ENCODE results near the gene TMEM50B.
"Not testable (repeated sequence)": the region's sequence is repeated elsewhere in the genome, so short reads cannot be mapped to it uniquely, and the experiment has no call there.

The TMEM50B gene

GRCh38 chr21:33425825-33426224, 53.9 kb downstream of the TMEM50B start:
- DNase-seq = no peak

- no peak for DNase-seq
Observed at GRCh38 chr21:33424214-33424613, 55.6 kb downstream of the TMEM50B start.

DNA sequence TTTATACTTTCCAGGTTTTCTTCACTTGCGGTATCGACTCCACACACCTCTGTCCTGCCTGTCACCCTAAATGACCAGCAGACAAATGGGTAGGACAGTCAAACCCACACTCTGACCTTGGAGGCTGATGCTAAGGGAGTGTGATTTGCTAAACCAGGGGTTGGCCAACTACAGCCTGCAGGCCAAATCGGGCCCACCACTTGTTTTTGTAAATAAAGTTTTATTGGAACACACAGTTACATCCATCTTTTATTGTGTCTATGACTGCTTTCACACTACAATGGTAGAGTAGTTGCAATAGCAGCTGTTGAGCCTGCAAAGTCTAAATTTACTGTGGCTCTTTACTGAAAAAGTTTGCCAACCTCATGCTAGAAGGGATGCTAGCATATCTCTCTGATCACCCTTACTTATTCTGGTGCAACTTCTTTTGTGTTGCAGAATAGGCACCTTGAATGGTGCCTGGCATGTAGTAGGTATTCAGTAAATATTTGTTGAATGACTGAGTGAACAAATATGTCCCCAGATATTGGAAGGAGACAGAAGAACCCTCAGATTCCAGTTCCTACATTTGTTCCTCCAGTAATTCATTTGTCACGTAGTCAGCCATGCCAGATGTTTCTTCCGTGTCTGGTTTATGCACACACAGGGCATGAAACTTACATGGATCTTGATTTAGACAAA, 57.9 kb downstream of the TMEM50B start:
- DNase-seq = no peak

- DNase-seq = no peak
Observed at GRCh38 chr21:33419538-33420123, 60.1 kb downstream of the TMEM50B start.

- no peak for DNase-seq
Observed at GRCh38 chr21:33418691-33419090, 61.1 kb downstream of the TMEM50B start.

DNA sequence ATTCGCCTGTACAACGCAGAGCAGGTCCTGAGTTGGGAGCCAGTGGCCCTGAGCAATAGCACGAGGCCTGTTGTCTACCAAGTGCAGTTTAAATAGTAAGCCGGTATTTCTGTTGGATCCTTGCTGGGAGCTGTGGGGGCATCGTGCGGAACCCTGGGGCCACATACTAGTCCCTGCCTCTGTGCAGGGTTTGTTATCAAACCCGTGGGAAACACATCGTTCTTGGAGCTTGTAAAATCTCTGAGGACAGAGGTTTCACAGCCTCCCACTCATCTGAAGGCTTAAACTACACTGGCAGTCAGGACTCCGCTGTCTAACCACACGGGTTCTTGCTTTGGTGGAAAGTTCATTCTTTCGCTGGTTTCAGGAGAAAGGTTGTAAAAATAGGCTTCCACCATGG, 64.8 kb downstream of the TMEM50B start:
- DNase-seq = no peak

- DNase-seq = no peak
Observed at GRCh38 chr21:33414068-33414467, 65.7 kb downstream of the TMEM50B start.

- DNase-seq = no peak
Observed at GRCh38 chr21:33412832-33413519, 66.8 kb downstream of the TMEM50B start.

DNA sequence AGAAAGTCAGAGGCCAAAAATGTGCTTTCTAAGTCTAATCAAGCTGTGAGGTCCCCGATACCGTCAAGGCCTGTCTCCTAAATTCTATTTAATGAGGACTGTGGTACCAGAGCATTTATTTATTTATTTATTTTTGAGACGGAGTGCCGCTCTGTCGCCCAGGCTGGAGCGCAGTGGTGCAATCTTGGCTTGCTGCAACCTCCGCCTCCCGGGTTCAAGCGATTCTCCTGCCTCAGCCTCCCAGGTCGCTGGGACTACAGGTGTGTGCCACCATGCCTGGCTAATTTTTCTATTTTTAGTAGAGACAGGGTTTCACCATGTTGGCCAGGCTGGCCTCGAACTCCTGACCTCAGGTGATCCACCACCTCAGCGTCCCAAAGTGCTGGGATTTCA, 67.3 kb downstream of the TMEM50B start:
- not testable (repeated sequence) for DNase-seq

DNA sequence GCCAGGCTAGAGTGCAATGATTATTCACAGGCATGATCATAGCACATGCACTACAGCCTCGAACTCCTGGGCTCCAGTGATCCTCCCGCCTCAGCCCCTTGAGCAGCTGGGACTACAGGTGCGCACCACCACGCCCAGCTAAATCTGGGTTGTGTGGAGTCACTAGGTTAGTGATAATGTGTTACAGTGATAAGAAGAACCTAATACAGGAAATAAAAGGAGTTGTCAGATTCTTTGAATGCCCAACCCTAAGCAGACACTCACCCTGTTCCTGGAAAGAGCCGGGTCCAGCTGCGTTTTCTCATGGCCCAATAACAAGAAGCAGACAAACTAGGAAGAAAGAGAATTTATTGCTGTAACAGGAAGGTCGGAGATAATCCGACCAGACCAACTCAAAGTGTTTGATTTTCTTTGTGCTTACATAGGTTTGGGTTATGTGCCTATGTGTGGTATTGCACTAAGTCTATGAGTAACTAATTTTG, 67.8 kb downstream of the TMEM50B start:
- no peak for DNase-seq

- DNase-seq = no peak
Observed at GRCh38 chr21:33406493-33406892, 73.3 kb downstream of the TMEM50B start.

DNA sequence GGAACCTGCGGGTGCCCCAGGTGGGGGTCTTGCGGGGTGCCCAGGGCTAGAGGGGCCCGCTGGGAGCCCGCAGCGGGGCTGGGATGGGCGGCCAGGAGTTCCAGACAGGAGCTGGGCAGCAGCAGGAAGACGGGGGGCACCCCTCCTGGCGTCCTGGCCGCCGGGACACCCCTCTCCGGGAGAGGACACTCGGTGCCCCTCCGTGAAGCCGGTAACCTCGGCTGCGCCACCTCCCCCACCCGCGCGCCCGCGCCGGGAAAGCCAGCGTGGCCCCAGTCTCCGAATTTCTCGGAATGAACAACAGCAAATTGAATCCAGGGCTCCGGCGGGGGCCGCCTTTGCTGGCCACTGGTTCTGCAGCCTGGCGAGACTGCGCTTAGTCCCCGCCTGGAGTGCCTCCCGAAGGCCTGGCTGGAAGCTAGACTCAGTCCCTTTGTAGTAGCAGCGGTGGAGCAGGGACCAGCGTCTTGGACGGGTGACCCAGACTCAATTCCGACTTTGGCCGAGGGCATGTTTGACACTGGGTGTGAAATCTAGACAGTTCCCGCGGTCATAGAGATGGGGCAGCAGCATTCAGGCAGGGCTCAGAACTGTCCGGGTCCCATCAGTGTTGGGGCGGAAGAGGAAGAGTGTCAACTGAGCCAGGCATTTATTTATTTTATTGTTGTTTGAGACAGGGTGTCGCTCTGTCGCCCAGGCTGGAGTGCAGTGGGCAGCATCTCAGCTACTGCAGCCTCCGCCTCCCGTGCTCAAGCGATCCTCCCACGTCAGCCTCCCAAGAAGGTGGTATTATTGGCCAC, 75.8 kb downstream of the TMEM50B start:
- DNase-seq = peak; percentile 42

DNA sequence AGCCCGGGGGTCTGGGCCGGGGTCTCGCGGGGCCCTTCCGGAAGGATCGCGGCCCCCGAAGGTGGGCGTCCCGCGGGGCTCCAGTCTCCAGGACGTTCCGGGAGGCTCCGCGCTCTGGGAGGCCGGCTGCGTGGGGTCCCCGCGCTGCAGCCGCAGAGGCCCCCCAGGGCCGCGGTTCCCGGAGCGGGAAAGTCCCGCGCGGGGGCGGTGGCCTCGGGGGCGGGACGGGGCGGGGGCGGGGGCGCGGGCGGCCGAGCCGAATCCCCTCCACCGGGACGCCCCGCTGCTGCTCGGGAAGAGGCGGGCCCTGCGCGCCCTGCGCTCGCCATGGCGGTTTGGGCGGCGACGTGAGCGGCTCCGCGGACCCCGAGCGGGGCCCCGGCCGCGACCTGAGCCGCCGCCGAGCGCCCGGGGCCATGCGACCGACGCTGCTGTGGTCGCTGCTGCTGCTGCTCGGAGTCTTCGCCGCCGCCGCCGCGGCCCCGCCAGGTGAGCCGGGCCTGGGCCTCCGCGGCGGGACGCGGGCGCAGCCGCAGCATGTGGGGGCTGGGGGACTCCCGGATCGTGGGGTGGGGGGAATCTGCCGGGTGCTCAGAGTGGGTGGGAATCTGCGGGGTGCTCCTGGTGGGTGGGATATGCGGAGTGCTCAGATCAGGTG, 76.5 kb downstream of the TMEM50B start, which contains the start of gene IFNGR2:
Gene IFNGR2, plus strand, starts transcription at position 286 of the 658 bp plus-strand sequence. Its CDS starts 131 bp downstream, at position 417.
- DNase-seq = peak; percentile 50

GRCh38 chr21:33402001-33402979, 77.5 kb downstream of the TMEM50B start:
- DNase-seq = no peak

DNA sequence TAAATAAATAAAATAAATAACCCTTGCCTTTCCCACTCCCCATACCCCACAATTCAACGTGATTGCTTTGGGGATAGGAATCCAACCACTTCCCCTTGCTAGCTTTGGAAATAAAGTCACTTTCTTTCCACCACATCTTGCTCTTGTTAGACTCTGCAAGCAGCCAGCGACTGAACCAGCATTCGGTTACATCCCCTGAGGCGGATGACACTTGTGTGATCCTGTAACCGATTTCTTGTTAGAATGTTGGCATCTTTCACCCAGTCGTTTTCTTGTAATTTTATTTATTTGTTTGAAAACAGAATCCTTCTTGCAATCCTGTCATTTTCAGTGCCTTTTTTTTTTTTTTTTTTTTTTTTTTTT, 78.2 kb downstream of the TMEM50B start:
- DNase-seq = no peak

All from activated naive CD4-positive, alpha-beta T cell treated with anti-CD3 and anti-CD28 coated beads, Interleukin-2, amount 50 U/mL, for 16 hours (primary cell).